ENCODE measurements around the gene ZNF217. TPM values are rescaled to one million over a fixed set of nuclear protein-coding genes. Genes with fewer than 3 reads are reported as not detected.

ZNF217 gene
- total and polyA plus RNA-seq, 9 of the 15 experiments (the other 6 are each of a cell fraction or from before 2014, with no cell fraction given) = 3.0 to 41.8 (median 16.8) TPM

- TF ChIP-seq REST (IDR thresholded peaks at IDR 0.05; ENCODE audit: borderline replicate concordance) (no peak), REST (CRISPR knock-in tag; IDR thresholded peaks at IDR 0.05; ENCODE audit: low read depth) (peak; percentile 22; the same call in 1 of the 2 replicates), RB1 (IDR thresholded peaks at IDR 0.05; ENCODE audit: low read depth) (no peak), ZFP36 (IDR thresholded peaks at IDR 0.05; ENCODE audit: low read depth, low read length, partially characterized antibody) (no peak), NCOR1 (IDR thresholded peaks at IDR 0.05) (no peak), ID3 (CRISPR knock-in tag; IDR thresholded peaks at IDR 0.05) (no peak), ID3 (tag; IDR thresholded peaks at IDR 0.05) (no peak), MCM7 (IDR thresholded peaks at IDR 0.05) (no peak), ZSCAN32 (CRISPR knock-in tag; IDR thresholded peaks at IDR 0.05) (no peak), CEBPB (tag; IDR thresholded peaks at IDR 0.05) (peak; percentile 32; the same call in 1 of the 2 replicates), KLF1 (tag; IDR thresholded peaks at IDR 0.05) (peak; percentile 69; the same call in 1 of the 2 replicates), ERF (CRISPR knock-in tag; IDR thresholded peaks at IDR 0.05) (0 out of 2 replicates have a peak, but pooled peaks have one; percentile 29), PHF8 (IDR thresholded peaks at IDR 0.05; ENCODE audit: borderline replicate concordance, low read length) (0 out of 2 replicates have a peak, but pooled peaks have one; percentile 20), SMC3 (conservative IDR thresholded peaks at IDR 0.05; ENCODE audit: insufficient read depth, low read depth, low read length) (no peak), ZNF584 (CRISPR knock-in tag; IDR thresholded peaks at IDR 0.05; ENCODE audit: low read depth) (peak; percentile 36; the same call in 1 of the 2 replicates), PHTF2 (CRISPR knock-in tag; IDR thresholded peaks at IDR 0.05) (no peak), SRSF7 (optimal IDR thresholded peaks at IDR 0.05; ENCODE audit: low read depth, low read length) (no peak), DMBX1 (CRISPR knock-in tag; IDR thresholded peaks at IDR 0.05; ENCODE audit: borderline replicate concordance) (peak; percentile 86), ZFX (CRISPR knock-in tag; IDR thresholded peaks at IDR 0.05) (peak; percentile 66)
- TF ChIP-seq, protein P1, sequence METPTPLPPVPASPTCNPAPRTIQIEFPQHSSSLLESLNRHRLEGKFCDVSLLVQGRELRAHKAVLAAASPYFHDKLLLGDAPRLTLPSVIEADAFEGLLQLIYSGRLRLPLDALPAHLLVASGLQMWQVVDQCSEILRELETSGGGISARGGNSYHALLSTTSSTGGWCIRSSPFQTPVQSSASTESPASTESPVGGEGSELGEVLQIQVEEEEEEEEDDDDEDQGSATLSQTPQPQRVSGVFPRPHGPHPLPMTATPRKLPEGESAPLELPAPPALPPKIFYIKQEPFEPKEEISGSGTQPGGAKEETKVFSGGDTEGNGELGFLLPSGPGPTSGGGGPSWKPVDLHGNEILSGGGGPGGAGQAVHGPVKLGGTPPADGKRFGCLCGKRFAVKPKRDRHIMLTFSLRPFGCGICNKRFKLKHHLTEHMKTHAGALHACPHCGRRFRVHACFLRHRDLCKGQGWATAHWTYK (CRISPR knock-in tag; IDR thresholded peaks at IDR 0.05) = no peak
These were observed 28.0 kb upstream of the ZNF217 start (continued) for GRCh38 chr20:53621482-53622246.
